AML-193 (cell line): Measurements from ENCODE around the gene UTS2B.

ENCODE experiments used
- DNase-seq, 2 experiments: peaks; one replicate each; lab custom pipeline; 2025; lab: John Stamatoyannopoulos, UW

Gene UTS2B, protein sequence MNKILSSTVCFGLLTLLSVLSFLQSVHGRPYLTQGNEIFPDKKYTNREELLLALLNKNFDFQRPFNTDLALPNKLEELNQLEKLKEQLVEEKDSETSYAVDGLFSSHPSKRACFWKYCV

DNA sequence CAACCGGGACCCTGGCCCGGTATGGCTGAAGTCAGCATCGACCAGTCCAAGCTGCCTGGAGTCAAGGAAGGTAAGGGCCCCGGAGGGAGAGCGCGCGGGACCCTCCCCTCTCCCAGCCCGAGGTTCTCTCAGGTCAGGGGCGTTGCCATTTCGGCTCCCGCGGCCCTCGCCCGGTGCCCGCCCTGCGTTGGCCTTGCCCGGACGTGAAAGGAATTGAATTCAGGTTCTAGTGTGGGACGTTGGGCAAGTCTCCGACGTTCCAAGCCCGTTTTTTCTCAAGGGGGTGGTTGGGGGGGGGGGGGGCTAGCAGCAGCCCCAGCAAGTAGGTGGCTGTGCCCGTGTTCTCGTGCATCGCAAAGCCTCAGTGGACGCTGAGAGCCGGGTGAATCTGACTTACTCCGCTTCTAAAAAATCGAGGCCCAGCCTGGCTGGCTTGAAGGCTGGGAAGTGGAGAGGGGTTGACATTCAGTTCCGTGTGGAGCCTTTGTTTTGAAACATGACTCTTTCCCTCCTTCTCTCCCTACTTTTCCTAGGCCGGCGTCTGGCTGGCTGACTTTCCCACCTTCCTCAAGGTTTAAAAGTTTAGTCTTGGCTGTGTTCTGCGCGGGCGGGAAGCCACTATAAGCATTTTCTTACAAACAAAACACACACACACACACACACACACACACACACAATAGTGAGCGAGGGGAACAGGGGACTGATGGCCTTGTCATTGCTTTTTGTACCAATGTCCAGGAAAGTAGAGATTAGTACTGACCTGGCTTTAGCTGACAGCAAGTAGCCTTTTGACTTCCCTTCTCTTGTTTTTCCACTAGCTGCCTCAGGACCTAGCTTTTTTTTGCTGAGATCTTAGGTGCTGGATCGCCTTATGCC, at the start of gene UTS2B:
Gene UTS2B, minus strand, starts transcription at position 873 of the 876 bp plus-strand sequence. CDS start 48,337 bp downstream, outside the sequence.
- DNase-seq = no peak

DNA sequence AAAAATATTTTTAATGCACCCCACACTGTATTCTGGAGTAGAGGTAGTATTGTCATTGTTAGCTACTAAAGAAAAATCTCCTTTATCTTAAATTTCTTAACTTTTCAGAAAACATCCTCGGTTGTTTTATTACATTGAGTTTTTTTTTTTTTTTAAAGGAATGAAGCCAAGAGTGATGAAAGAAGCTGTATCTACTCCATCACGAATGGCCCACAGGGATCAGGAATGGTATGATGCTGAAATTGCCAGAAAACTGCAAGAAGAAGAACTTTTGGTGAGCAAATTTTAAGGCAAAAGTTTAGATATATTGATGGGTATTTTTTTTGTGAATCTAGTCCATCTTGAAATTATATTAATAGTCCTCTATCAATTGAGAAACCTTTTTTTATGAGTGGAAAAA, 49.7 kb upstream of the UTS2B start:
- DNase-seq = no peak

DNA sequence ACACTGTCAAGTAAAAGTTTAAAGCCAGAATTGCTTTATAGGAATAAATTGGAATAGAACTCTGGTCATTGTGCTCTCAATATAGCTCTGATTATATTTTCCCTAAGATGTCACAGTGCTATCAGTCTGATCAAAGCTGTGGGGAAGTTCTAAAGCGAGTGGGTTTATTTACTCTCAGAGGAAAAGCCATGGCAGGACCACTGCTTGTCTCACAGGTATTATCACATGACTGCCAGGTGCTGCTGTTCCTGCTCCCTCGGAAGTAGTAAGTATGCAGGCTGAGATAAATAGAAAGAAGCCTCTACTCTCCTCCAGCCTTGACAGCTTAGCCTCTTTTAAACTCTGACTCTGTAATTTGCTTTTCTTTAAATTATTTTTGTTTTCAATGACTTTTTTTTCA, 49.1 kb upstream of the UTS2B start:
- DNase-seq = no peak

DNA sequence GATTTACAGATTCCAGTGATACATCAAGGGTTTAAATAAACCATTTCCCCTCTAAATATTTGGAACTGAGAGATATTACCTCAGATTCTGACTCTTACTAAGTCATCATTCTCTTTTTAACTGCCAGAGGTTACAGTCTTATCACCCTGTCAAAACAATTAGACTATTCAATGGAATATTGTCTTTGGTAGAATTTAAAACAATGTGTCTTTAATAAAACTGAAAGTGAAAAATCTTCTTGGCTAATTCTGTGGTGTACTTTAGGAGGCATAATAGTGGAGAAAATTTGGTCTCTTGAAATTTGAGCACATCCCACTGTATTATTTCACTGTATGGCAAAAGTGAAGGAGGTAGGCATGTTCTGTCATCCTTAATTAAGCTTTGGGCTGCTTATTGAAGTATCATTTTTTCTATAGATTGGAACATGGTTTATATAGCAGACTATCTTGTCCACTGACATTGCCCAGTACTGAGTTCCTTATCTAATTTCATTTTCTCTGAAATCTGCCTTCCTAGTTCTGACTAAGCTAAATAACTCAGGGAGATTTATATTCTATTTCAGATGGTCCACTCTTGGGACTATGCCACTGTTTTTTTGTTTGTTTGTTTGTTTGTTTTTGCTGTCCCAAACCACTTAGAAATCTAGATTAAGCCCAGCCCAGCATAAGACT, 48.0 kb upstream of the UTS2B start:
- DNase-seq = no peak

DNA sequence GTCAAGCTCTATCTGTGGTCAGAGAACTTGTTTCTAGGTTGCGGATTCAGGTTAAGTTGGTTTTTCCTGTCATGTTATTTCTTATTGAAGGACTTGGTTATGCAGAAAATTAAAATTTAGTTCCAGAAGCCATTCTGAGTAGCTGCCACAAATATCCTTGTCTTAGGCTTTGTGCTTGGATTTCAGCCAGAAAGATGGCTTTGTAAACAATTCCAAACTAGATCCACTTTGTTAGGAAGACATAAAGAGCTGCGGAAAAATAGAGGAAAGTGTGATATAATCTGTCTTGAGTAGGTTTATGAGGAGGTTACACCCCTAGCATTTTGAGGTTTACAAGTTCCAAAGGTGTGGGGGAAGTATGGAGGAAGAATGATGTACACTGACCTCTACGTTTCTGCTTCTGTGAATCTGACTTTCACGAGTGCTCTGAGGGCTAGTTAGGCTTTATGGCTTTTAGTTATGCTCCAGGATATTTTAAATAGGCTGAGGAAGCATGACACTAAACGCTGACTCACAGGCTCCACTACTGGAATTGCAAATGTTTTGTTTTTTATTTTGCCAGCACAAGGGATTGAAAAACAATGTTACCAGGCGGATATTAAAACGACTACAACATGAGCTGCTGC, 46.3 kb upstream of the UTS2B start:
- DNase-seq = no peak

DNA sequence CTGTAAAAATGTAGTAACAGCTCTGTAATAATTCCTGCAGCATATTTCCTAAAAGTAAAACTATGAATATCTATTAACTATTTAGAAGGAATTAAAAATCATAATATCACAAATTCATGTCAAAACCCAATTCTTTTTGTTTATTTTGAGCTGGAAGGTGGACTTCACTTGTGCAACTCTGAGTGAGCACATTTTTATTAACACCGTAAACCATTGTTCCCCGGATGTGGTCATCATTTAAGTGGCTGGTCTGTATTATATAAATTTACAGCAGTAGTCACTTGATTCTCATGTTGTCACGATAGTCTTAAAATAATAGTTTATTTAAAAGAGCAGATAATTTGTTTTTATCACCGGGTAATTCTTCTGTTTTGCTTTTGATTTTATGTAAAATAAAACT, 43.0 kb upstream of the UTS2B start:
- DNase-seq = no peak

DNA sequence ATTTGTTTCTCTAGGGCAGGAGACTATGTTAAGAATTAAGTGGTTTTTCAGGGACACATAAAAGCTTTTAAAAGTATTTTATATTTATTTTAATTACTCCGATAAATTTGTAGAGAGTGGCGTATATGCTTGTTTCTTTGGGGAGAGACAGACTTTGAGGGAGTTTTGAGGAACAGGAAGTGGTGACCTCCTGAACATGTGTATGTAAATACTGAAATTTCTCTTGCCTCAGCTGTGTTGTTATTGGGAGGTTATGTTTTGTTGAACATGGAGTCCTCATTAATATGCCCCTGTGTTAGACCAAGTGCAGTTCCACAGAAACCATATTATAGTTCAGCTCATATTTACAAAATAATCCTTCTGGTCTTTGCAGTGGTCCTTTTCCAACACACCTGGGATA, 41.8 kb upstream of the UTS2B start:
- no peak for DNase-seq

DNA sequence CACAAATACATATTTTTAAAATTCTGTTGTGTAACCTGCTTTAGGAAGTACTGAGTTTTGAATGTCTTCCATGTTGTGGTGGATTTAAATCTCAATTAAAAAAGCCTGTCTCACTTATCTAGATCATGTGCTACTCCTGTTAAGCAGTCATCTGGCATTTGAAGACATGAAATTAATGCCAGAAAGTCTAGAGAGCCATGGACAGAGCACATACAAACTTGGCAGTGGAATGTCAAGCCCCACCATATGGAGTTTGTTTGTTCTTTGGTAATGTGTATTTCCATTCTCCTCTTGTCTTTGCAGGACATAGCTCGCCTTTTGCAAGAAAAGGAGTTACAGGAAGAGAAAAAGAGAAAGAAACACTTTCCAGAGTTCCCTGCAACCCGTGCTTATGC, 39.3 kb upstream of the UTS2B start:
- no peak for DNase-seq

DNA sequence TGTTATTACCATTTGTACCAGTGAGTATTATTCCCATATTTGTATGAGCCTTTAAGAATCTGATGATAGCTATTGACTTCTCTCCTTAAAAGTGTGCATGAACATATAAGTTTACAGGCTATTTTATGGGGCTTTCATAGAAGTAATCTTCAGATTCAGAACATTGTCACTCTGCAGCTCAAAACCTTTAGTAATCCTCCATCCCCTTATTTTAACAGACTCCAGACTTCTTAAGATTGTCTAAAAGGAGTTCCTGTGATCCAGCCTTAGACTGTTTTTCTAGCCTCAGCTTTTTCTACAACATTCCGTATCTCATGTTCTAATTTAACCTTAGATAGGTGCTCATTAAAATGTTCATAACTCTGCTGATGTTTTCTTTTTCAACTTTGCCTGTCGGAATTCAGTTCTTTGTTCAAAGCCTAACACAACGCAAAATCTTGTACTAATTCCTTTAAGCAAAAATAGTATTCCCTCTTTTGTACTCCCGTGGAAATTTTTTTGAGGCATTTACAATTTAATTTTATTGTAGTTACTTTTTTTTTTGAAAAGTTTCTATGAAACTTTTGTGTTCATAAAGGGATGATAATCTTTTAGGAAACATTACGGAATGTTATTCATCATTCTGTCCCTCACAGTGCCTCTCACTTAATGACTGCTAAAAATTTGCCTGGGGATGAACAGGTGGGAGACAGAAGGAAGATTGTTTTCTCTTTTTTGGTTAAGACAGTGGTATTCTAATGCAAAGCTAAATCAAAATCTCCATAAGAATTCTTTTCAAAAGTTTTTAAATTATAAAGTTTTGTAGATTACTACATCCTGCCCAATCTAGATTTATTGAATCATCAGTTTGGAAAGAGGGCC, 38.7 kb upstream of the UTS2B start:
- DNase-seq = no peak

DNA sequence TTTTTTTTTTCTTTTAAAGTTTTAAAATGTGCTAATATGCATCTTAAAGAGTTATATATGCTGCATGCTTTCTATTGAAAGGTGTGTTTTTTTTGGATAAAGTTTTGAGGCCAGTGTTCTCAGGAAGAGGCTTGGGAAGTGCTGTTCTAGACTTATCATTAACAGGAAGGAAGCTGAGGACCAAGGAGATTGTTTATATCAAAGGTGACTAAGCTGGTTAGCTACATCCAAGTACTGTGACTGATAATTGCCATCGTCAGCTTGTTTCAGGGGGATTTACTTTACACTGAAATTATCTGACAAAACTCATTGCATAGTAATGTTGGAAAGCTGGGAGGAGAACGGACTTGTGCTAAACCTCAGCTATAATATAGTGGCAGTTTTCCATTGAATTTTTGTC, 36.3 kb upstream of the UTS2B start:
- DNase-seq = no peak

DNA sequence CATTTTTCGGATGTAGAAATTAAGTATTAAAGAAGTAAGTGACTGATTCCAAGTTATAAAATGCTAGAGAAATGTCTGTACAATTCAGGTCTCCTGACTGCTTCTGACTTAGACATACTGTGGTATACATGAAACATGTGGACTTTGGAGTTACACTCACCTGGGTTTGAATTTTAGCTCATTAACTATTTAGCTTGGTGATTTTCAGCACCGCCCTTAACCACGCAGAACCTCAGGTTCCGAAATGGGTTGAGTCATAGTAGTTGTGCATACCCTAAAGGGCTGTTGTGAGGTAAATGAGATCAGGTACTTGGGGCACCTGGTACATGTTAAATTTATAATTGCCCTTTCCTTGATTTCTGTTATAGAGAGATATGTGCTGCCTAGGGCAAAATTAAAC, 32.9 kb upstream of the UTS2B start:
- no peak for DNase-seq

DNA sequence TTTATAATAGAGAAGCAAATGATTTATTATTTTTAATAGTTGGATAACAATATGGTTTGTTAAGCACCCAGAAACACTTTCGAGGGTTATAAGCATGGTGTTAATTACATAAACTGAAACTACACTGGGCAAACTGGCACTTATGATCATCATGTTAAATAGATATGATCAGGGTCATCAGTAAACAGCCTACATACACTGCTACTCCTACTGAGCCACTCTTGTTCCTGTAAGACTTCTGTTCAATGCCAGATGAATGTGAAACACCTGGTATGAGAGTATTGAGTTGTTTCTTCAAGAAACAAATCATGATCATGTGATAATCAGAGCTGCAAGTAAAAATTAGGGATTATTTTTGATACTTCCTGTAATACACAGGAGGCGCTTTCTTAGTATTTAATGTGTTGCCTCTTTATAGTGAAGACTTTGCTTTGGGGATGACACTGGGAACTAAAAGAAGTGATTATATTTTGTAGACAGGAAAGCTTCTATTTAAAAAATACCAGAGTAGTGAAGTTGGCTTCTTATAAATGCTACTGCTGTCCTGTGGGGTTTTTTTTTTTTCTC, 32.3 kb upstream of the UTS2B start:
- no peak for DNase-seq

DNA sequence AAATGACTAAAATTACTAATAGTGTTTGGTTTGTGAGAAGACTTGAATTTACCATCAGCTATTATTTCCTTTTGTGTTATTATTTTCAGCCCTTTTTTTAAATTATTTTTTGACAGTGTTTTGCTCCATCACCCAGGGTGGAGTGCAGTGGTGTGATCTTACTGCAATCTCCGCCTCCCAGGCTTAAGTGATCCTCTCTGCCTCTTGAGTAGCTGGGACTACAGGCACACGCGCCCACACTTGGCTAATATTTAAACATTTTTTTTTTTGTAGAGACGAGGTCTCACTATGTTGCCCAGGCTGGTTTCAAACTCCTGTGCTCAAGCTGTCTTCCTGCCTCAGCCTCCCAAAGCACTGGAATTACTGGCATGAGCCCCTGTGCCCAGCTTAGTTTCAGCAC, 31.7 kb upstream of the UTS2B start:
- DNase-seq = no peak

DNA sequence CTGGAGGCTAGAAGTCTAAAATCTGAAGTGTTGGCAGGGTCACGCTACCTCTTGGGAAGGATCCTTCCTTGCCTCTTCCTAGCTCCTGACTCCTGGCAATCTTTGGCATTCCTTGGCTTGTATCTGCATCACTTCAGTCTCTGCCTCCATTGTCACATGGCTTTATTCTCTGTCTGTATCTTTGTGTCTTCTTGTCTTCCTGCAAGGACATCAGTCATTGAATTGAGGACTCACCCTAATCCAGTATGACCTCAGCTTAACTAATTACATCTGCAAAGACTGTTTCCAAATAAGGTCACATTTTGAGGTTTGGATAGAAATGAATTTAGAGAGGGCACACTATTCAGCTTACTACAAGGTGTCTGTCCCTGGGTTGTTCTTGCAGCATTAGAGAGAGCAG, 31.1 kb upstream of the UTS2B start:
- DNase-seq = no peak

DNA sequence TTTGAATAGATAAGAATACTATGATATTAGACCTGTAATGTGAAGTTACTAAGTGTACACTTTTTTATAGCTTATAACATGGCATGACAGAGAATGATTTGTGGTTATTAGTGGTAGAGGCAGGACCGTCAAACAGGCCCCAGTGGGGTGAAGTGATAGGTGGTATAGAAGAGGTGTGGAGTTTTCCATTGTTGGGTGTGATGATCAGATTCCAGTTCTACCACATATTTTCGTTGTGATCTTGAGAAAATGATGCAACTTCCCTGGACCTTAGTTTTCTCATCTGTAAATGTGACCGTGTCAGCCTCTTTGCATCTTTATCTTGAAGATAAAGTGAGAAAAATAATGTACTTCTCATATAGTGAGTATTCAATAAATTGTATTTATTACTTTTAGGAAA, 30.3 kb upstream of the UTS2B start:
- no peak for DNase-seq

DNA sequence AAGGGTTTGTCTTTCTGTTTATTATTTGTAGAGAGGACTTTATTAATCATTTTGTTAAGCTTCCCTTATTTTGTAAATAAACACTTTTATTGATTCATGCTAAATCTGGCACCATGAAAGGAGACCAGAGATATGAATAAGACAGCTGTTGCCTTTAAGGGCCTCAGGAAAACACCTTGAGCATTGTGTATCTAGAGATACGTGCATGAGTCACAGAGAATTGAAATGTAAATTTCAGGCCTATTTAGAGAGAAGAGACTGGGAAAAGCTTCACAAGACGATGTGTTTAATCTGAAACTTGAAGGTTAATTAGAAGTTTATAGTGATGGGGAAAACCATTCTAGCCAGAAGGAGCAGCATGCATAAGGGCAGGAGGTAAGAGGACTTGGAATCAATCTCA, 28.6 kb upstream of the UTS2B start:
- DNase-seq = no peak

DNA sequence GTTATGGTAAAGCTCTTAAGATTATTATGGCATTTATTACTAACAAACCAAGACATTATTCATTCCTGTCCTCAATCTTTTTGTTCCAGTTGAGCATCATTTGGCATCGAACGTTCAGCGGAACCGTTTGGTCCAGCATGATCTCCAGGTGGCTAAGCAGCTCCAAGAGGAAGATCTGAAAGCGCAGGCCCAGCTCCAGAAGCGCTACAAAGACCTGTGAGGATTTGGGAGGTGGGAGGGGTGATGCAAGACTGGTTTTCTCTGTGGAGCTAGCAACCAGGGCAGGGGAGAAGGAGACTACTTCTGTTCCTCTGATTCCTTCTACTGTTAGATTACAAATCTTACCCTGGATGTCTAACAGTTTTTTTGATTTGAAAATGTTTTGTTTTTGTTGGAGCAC, 27.6 kb upstream of the UTS2B start:
- DNase-seq = no peak

DNA sequence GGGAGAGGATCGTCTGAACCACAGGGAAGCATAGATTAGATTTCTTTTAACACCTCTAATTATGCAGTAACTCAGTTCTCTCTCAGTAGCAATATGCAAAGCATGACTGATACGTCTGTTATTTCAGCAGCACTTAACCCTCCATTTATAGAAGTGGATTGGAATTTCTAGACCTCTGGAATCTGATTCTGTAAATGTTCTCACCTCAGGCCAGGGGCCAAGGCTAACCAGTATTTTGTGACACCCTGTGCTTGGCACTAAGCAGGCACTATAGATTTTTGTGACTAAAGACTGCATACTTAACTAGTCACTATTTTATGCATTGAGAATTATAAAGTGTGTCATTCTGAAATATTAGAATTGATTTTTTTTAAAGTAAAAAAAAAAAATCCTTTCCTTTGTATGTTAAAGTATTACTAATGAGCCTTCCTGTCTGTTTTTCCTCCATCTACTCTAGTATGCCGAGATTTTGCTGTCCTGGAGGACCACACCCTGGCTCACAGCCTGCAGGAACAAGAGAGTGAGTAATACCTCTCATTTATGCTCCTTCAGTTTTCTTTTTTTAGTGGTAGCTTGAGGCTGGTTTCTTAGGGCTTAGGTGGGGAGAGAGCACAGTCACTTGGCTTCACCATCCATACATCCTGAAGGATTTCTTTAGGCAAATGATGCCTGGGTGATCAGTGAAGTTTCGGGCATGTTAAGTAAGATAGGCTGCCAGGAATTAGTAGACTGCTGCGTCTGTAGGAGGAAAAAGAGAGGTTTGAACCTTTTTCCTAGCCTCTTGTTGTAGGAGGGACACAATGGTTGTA, 26.5 kb upstream of the UTS2B start:
- DNase-seq = no peak

DNA sequence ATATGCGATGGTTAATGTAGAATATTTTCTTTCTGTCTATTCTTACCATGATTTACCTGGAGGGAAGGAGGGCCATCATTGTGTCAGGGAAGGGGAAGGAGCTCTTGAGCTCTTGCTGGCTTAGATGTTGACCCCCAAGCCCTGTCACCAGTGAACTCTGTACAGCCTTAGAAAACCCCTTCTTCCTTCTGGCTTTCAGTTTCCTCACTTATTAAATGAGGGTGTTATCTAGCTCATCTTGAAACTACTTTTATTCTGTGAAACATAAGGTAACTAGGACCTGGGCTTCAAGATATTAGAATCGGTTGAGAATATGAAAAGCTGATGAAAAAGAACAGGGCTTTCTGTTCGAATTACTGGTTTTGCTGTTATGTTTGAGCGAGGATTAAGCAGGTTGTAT, 25.1 kb upstream of the UTS2B start:
- DNase-seq = no peak

DNA sequence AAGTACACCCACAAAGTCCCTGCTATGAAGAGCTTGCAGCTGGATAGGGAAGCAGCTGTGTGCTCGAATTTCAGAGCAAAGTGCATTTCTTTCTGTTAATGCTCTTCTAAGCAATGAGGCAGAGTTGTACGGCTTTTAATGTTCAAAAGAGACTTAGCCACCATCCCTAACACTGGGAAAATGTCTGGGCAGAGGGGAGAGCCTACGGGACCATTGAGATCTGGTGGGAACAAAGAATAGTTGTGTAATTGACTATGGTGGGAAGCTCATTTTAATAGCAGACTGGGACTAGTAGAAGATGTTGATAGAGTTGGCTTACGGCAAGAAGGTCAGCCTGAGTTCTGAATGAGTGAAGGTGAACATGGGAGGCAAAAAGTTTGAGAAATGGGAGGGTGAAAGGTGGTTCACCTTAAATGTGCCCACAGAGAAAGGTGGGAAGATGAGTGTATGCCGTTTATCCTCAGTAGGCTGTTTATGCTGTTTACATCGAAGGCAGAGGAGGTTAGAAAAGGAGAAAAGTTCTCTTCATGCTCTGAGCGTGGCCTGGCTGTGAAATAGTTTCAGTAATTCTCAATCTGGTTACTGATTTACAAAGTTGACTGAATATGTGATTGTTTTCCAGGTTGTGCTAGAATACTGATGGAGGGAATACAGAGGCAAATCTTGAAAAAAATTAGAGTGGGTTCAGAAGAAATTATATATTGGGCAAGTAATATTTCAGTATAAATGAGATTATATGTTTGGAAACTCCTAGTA, 22.9 kb upstream of the UTS2B start:
- no peak for DNase-seq
